Vagina (tissue), 2 donors: ENCODE measurements around the gene DHRS7C. TPM values are rescaled to one million over a fixed set of nuclear protein-coding genes. Genes with fewer than 3 reads are reported as not detected.

Experiments used
- DNase-seq, 2 donors: peaks; one replicate each; pipeline ENCODE4 v3.0.0-alpha.2; 2017; ENCODE audit errors: extremely low spot score in 2 of 2
- H3K27ac ChIP-seq: fragments of 200-600 bp; sonication (generic); one replicate; pipeline ENCODE4 v1.5.1; 2019
- H3K27me3 ChIP-seq: fragments of 200-600 bp; sonication (generic); one replicate; pipeline ENCODE4 v1.5.1; 2019
- H3K36me3 ChIP-seq, 2 donors: fragments of 200-600 bp; sonication (generic); one replicate each; pipeline ENCODE4 v1.5.1; 2017 to 2019
- H3K4me1 ChIP-seq: fragments of 200-600 bp; sonication (generic); one replicate; pipeline ENCODE4 v1.5.1; 2019
- H3K4me3 ChIP-seq, 2 donors: fragments of 200-600 bp; sonication (generic); 1 replicate in 1 of 2; 2 replicates in 1 of 2; pipeline ENCODE4 v1.5.1; 2016 to 2019
- H3K9me3 ChIP-seq: fragments of 200-600 bp; sonication (generic); one replicate; pipeline ENCODE4 v1.5.1; 2019
- POLR2A ChIP-seq, 2 donors: fragments of 450-650 bp; IDR thresholded peaks; one replicate each; pipeline ENCODE4 v1.6.1; 2017; ENCODE audit warnings: antibody characterized with exemption in 2 of 2, mild to moderate bottlenecking in 2 of 2, moderate library complexity in 2 of 2
- POLR2AphosphoS5 ChIP-seq, 2 donors: sonication (generic); formaldehyde crosslinking; IDR thresholded peaks; one replicate each; pipeline ENCODE4 v1.9.0; 2017; ENCODE audit warnings: antibody characterized with exemption in 2 of 2, mild to moderate bottlenecking in 2 of 2, low read depth in 1 of 2; ENCODE audit not compliant: insufficient read depth in 1 of 2
- intact Hi-C: fragments of 100-400 bp; cut with DNase I; formaldehyde crosslinking; loops from one replicate; pipeline ENCODE4 v1.15.1; 2023
- total RNA-seq: library from RNA; depleted of rRNA; stranded (reverse); fragments of >200 nt; gene quantifications from one replicate; pipeline ENCODE4 v1.2.3, GENCODE V29; 2016
- TF ChIP-seq, protein P1 (sequence below), 3 experiments: fragments of 450-650 bp in 2 of 3; fragments of 200-600 bp in 1 of 3; sonication (generic) in 1 of 3; IDR thresholded peaks; one replicate each; pipeline ENCODE4 v1.5.1; 2017 to 2019; ENCODE audit warnings: antibody characterized with exemption in 3 of 3, mild to moderate bottlenecking in 2 of 3, moderate library complexity in 2 of 3

The DHRS7C gene
- total RNA-seq, 1 donor from 2014 or later = not detected

DNA sequence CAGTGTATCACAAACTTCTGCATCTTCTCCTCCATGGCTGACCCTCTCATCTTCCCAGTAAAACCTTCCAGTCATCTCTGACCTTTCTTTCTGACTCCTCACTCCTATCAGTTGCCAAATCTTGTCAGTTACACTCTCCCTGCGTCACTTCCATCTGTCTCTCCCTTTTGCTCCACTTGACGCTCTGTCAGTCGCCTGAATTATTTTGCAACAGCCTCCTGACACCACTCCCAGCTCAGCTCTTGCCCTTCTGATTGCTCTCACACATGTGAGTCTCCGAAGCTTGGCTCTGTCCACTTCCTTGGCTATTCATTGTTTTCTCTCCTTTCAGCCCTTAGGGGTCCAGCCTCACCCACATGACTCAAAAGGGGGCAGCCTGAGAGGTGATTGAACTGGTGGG lies 27.7 kb downstream of the DHRS7C start:
- no peaks in the 10 kb centered on the region for H3K36me3 ChIP-seq
- no peaks in the 10 kb centered on the region for H3K4me1 ChIP-seq
- DNase-seq = no peak
- no peak overlapping the region for H3K27ac ChIP-seq
- TF ChIP-seq, protein P1, sequence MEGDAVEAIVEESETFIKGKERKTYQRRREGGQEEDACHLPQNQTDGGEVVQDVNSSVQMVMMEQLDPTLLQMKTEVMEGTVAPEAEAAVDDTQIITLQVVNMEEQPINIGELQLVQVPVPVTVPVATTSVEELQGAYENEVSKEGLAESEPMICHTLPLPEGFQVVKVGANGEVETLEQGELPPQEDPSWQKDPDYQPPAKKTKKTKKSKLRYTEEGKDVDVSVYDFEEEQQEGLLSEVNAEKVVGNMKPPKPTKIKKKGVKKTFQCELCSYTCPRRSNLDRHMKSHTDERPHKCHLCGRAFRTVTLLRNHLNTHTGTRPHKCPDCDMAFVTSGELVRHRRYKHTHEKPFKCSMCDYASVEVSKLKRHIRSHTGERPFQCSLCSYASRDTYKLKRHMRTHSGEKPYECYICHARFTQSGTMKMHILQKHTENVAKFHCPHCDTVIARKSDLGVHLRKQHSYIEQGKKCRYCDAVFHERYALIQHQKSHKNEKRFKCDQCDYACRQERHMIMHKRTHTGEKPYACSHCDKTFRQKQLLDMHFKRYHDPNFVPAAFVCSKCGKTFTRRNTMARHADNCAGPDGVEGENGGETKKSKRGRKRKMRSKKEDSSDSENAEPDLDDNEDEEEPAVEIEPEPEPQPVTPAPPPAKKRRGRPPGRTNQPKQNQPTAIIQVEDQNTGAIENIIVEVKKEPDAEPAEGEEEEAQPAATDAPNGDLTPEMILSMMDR (IDR thresholded peaks at IDR 0.05) = no peak
- no peak for TF ChIP-seq POLR2AphosphoS5 (IDR thresholded peaks at IDR 0.05; ENCODE audit: insufficient read depth in 1 of 2, low read depth in 1 of 2)
- no peak for TF ChIP-seq POLR2A (IDR thresholded peaks at IDR 0.05)
- no peaks in the 10 kb centered on the region for H3K9me3 ChIP-seq
- no peak overlapping the region for H3K4me3 ChIP-seq
- no peaks in the 10 kb centered on the region for H3K27me3 ChIP-seq
- intact Hi-C loops = no loop called here

DNA sequence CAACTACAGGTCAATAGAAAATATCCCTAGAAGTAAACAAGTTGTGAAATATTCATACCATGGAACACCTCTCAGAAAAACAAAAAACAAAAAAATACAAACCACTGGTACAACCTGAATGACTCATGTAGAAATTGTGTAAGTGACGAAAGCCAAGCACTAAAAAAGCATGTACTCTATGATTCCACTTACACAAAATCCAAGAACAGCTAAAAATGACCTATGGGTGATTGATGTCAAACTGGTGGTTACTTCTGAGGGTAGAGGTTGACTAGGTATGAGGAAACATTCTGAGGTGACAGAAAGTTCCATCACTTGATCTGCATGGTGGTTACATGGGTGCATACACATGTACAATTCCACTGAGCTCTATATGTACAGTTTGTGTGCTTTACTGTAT lies 31.1 kb downstream of the DHRS7C start:
- no peaks in the 10 kb centered on the region for H3K36me3 ChIP-seq
- intact Hi-C loops = no loop called here
- no peak overlapping the region for H3K27ac ChIP-seq
- H3K4me1 ChIP-seq = no peaks in the 10 kb centered on the region
- DNase-seq = no peak
- TF ChIP-seq, protein P1 (IDR thresholded peaks at IDR 0.05) = no peak
- TF ChIP-seq POLR2AphosphoS5 (IDR thresholded peaks at IDR 0.05; ENCODE audit: insufficient read depth in 1 of 2, low read depth in 1 of 2) (no peak), POLR2A (IDR thresholded peaks at IDR 0.05) (no peak)
- H3K4me3 ChIP-seq = no peak overlapping the region
- no peaks in the 10 kb centered on the region for H3K9me3 ChIP-seq
- no peaks in the 10 kb centered on the region for H3K27me3 ChIP-seq

DNA sequence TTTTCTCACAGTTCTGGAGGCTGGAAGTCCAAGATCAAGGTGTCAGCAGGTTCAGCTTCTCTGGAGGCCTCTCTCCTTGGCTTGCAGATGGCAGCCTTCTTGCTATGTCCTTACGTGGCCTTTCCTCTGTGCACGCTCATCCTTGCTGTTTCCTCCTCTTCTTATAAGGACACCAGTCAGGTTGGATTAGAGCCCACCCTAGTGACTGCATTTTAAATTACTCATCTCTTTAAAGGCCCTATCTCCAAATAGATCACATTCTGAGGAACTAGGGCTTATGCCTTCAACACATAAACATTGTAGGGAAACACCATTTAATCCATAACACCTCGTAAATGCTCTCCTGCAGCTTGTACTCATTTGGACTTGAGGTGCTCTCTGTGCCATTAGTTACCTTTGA lies 36.3 kb downstream of the DHRS7C start:
- no peak overlapping the region for H3K4me3 ChIP-seq
- no peak for DNase-seq
- no peaks in the 10 kb centered on the region for H3K9me3 ChIP-seq
- no peak overlapping the region for H3K27ac ChIP-seq
- intact Hi-C loops = no loop called here
- H3K4me1 ChIP-seq = no peaks in the 10 kb centered on the region
- H3K27me3 ChIP-seq = no peaks in the 10 kb centered on the region
- H3K36me3 ChIP-seq = no peaks in the 10 kb centered on the region
- no peak for TF ChIP-seq POLR2A (IDR thresholded peaks at IDR 0.05)

DNA sequence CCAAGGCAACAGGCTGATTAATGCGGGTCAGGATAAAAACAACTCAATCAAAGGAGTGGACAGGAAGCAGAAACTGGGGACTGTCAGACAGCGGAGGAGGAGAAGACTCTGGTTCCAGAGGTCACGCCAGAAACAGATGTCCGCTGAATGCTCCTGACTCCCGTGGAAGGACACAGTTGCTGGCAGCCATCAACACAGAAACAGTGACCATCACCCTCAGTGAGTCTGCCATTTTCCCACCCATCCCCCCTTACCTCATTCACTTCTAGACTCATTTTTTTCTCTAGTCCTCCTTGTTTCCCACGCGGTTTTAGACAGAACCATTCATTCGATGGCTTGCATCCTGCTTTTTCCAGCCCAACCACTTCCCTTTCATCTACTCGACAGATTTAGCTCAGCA lies 40.9 kb downstream of the DHRS7C start:
- H3K27ac ChIP-seq = no peak overlapping the region
- no peaks in the 10 kb centered on the region for H3K36me3 ChIP-seq
- H3K4me1 ChIP-seq = no peaks in the 10 kb centered on the region
- no peak for DNase-seq
- H3K27me3 ChIP-seq = no peaks in the 10 kb centered on the region
- intact Hi-C loops = no loop called here
- H3K4me3 ChIP-seq = no peak overlapping the region
- TF ChIP-seq POLR2AphosphoS5 (IDR thresholded peaks at IDR 0.05; ENCODE audit: insufficient read depth in 1 of 2, low read depth in 1 of 2) = no peak
- TF ChIP-seq POLR2A (IDR thresholded peaks at IDR 0.05) = no peak
- TF ChIP-seq, protein P1 (IDR thresholded peaks at IDR 0.05) = no peak
- no peaks in the 10 kb centered on the region for H3K9me3 ChIP-seq

DNA sequence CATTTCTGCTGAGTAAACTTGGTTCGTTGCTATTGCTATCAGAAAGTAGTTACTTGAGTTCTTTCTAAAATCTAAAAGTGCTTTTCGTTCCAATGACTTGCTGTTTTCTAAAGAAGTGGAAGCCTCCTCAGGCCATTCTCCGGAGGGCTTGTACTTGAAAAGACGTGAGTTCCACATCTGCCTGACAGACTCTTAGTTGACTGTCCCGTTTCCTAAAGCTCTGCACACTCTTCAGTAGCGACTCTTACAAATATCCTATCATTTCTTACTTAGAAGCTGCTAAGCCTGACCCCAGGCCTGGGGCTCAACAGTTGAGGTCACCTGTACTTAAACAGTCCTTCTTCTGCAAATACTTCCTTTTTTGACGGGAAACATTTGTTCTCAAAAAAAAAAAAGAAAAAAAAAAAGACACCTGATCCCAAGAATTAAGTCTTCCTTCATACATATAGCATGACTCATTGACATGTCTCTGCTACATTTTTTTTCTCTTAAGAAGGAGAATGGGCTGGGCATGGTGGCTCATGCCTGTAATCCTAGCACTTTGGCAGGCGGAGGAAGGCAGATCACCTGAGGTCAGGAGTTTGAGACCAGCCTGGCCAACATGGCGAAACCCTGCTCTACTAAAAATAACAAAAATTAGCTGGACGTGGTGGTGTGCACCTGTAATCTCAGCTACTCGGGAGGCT lies 61.5 kb downstream of the DHRS7C start:
- no peaks in the 10 kb centered on the region for H3K4me1 ChIP-seq
- TF ChIP-seq, protein P1 (IDR thresholded peaks at IDR 0.05) = no peak
- TF ChIP-seq POLR2A (IDR thresholded peaks at IDR 0.05) = no peak
- TF ChIP-seq POLR2AphosphoS5 (IDR thresholded peaks at IDR 0.05; ENCODE audit: insufficient read depth in 1 of 2, low read depth in 1 of 2) = no peak
- no peaks in the 10 kb centered on the region for H3K9me3 ChIP-seq
- intact Hi-C loops = no loop called here
- H3K27me3 ChIP-seq = no peaks in the 10 kb centered on the region
- H3K27ac ChIP-seq = no peak overlapping the region
- no peak overlapping the region for H3K4me3 ChIP-seq
- H3K36me3 ChIP-seq = no peaks in the 10 kb centered on the region
- no peak for DNase-seq
